Smooth muscle cell (in vitro differentiated cells): Measurements from ENCODE around the gene VSX1. TPM values are rescaled to one million over a fixed set of nuclear protein-coding genes. Genes with fewer than 3 reads are reported as not detected.

ENCODE experiments used
- DNase-seq: peaks from one replicate; lab custom pipeline; 2025; ENCODE audit not compliant: unreplicated experiment; lab: John Stamatoyannopoulos, UW
- H2AFZ ChIP-seq: fragments of 200-600 bp; sonication (generic); 2 replicates; pipeline ENCODE4 v1.6.0; 2016; ENCODE audit warnings: antibody characterized with exemption, low read depth, mild to moderate bottlenecking
- H3F3A ChIP-seq: fragments of 200-600 bp; sonication (generic); 2 replicates; pipeline ENCODE4 v1.6.0; 2017; ENCODE audit warnings: antibody characterized with exemption, low read depth
- H3K27ac ChIP-seq: fragments of 200-600 bp; sonication (generic); 2 replicates; pipeline ENCODE4 v1.5.1; 2016; ENCODE audit warnings: low read depth, mild to moderate bottlenecking
- H3K27me3 ChIP-seq: fragments of 200-600 bp; sonication (generic); 2 replicates; pipeline ENCODE4 v1.6.1; 2016; ENCODE audit warnings: low read depth, mild to moderate bottlenecking
- H3K36me3 ChIP-seq: fragments of 200-600 bp; sonication (generic); 2 replicates; pipeline ENCODE4 v1.5.1; 2016; ENCODE audit warnings: low read depth
- H3K4me1 ChIP-seq: fragments of 200-600 bp; sonication (generic); 2 replicates; pipeline ENCODE4 v1.5.1; 2016; ENCODE audit warnings: low read depth
- H3K4me2 ChIP-seq: fragments of 200-600 bp; sonication (generic); 2 replicates; pipeline ENCODE4 v1.6.0; 2016; ENCODE audit warnings: mild to moderate bottlenecking
- H3K4me3 ChIP-seq: fragments of 200-600 bp; sonication (generic); 2 replicates; pipeline ENCODE4 v1.5.1; 2016; ENCODE audit warnings: mild to moderate bottlenecking
- H3K79me2 ChIP-seq: fragments of 200-600 bp; sonication (generic); 2 replicates; pipeline ENCODE4 v1.6.0; 2016; ENCODE audit warnings: low read depth, mild to moderate bottlenecking
- H3K9ac ChIP-seq: fragments of 200-600 bp; sonication (generic); 2 replicates; pipeline ENCODE4 v1.6.0; 2016; ENCODE audit warnings: low read depth
- H3K9me3 ChIP-seq: fragments of 200-600 bp; sonication (generic); replicated peaks from 2 replicates; pipeline ENCODE4 v1.5.1; 2016; ENCODE audit warnings: low read depth
- H4K20me1 ChIP-seq: fragments of 200-600 bp; sonication (generic); 2 replicates; pipeline ENCODE4 v1.6.0; 2016; ENCODE audit warnings: low read depth
- CTCF ChIP-seq: fragments of 200-600 bp; sonication (generic); IDR thresholded peaks from 2 replicates; pipeline ENCODE4 v1.5.1; 2017; ENCODE audit warnings: borderline replicate concordance, mild to moderate bottlenecking, antibody characterized with exemption; ENCODE audit not compliant: insufficient read depth, poor library complexity, severe bottlenecking
- WGBS: methylation state at CpG from one replicate; pipeline ENCODE4 v1.1.7; 2016; ENCODE audit warnings: low lambda C conversion rate; 5-methylcytosine and 5-hydroxymethylcytosine counted together
- polyA plus RNA-seq: library from polyadenylated mRNA; unstranded; fragments of >200 nt; fragmentation: Nextera tagmentation; extraction: Ambion mirVana; gene quantifications from 2 replicates; pipeline ENCODE4 v1.2.1, GENCODE V29; 2016
- total RNA-seq: library from RNA; depleted of rRNA; stranded (reverse); fragments of >200 nt; gene quantifications from 2 replicates; pipeline ENCODE4 v1.2.3, GENCODE V29; 2014

The VSX1 gene
- total and polyA plus RNA-seq, 2 experiments from 2014 or later = not detected

GRCh38 chr20:25033265-25033923 lies 48.5 kb downstream of the VSX1 start:
- Histone ChIP-seq H3K9ac (no peak overlapping the region), H3K27me3 (no peaks in the 10 kb centered on the region), H3K27ac (no peak overlapping the region), H3K4me1 (peaks cover 7% of the 10 kb centered on the region), H2AFZ (no peak overlapping the region), H3K79me2 (no peaks in the 10 kb centered on the region), H3K9me3 (no peaks in the 10 kb centered on the region), H3K36me3 (no peaks in the 10 kb centered on the region), H3F3A (no peaks in the 10 kb centered on the region), H3K4me2 (no peak overlapping the region), H4K20me1 (no peaks in the 10 kb centered on the region), H3K4me3 (no peak overlapping the region)
- no peak for DNase-seq
- no peak for TF ChIP-seq CTCF
- WGBS = 79% methylated on average over 6 of the region's 6 CpGs

- DNase-seq = no peak
- Histone ChIP-seq H3F3A (no peaks in the 10 kb centered on the region), H3K4me2 (no peak overlapping the region)
Measured at GRCh38 chr20:25032478-25033264, 49.3 kb downstream of the VSX1 start.

GRCh38 chr20:25032065-25032477 lies 49.9 kb downstream of the VSX1 start:
- H3K4me2 ChIP-seq = no peak overlapping the region

More at GRCh38 chr20:25032478-25033264, 49.3 kb downstream of the VSX1 start:
- no peak overlapping the region for H3K27ac ChIP-seq
- no peak for TF ChIP-seq CTCF
- H3K9ac ChIP-seq = no peak overlapping the region
- peaks cover 7% of the 10 kb centered on the region for H3K4me1 ChIP-seq
- 69% methylated on average over 29 of the region's 29 CpGs for WGBS
- H4K20me1 ChIP-seq = no peaks in the 10 kb centered on the region
- H2AFZ ChIP-seq = no peak overlapping the region
- H3K4me3 ChIP-seq = no peak overlapping the region
- no peaks in the 10 kb centered on the region for H3K27me3 ChIP-seq
- H3K79me2 ChIP-seq = no peaks in the 10 kb centered on the region
- no peaks in the 10 kb centered on the region for H3K36me3 ChIP-seq
- H3K9me3 ChIP-seq = no peaks in the 10 kb centered on the region

More at GRCh38 chr20:25032065-25032477, 49.9 kb downstream of the VSX1 start:
- Histone ChIP-seq H3K4me1 (peaks cover 7% of the 10 kb centered on the region), H3K36me3 (no peaks in the 10 kb centered on the region), H3K9me3 (no peaks in the 10 kb centered on the region), H3K27ac (no peak overlapping the region), H4K20me1 (no peaks in the 10 kb centered on the region), H3F3A (no peaks in the 10 kb centered on the region), H3K79me2 (no peaks in the 10 kb centered on the region), H3K27me3 (no peaks in the 10 kb centered on the region), H2AFZ (no peak overlapping the region), H3K4me3 (no peak overlapping the region), H3K9ac (no peak overlapping the region)
- 98% methylated on average over 16 of the region's 16 CpGs for WGBS
- no peak for DNase-seq
- no peak for TF ChIP-seq CTCF
